PFSK-1 (cell line): ENCODE results near the gene GPR137B.

Source experiments
- FOXP2 ChIP-seq: optimal IDR thresholded peaks from 2 replicates; pipeline ENCODE3; 2011; ENCODE audit warnings: borderline replicate concordance, control low read depth, inconsistent platforms; ENCODE audit not compliant: insufficient read depth; ENCODE audit errors: extremely low read length, extremely low read depth
- POLR2AphosphoS5 ChIP-seq: IDR thresholded peaks from 2 replicates; pipeline ENCODE4 v1.6.1; 2012; ENCODE audit warnings: low read depth, mild to moderate bottlenecking, control low read depth, low read length, moderate library complexity
- SIN3A ChIP-seq: IDR thresholded peaks from 2 replicates; pipeline ENCODE4 v1.6.1; 2012; ENCODE audit warnings: mild to moderate bottlenecking, low read length, moderate library complexity, borderline replicate concordance; ENCODE audit not compliant: insufficient read depth
- TAF1 ChIP-seq: IDR thresholded peaks from 2 replicates; pipeline ENCODE4 v1.6.1; 2012; ENCODE audit warnings: low read length, control low read depth, borderline replicate concordance; ENCODE audit not compliant: insufficient read depth
- TF ChIP-seq, protein P1 (sequence below), 2 experiments: IDR thresholded peaks; 2 replicates each; pipeline versions ENCODE4 v1.6.1 to v1.8.0; 2011 to 2012; ENCODE audit warnings: low read depth in 2 of 2, low read length in 2 of 2, control low read depth in 1 of 2, inconsistent platforms in 1 of 2, mild to moderate bottlenecking in 1 of 2, moderate library complexity in 1 of 2; ENCODE audit not compliant: insufficient read depth in 1 of 2

Gene GPR137B

DNA sequence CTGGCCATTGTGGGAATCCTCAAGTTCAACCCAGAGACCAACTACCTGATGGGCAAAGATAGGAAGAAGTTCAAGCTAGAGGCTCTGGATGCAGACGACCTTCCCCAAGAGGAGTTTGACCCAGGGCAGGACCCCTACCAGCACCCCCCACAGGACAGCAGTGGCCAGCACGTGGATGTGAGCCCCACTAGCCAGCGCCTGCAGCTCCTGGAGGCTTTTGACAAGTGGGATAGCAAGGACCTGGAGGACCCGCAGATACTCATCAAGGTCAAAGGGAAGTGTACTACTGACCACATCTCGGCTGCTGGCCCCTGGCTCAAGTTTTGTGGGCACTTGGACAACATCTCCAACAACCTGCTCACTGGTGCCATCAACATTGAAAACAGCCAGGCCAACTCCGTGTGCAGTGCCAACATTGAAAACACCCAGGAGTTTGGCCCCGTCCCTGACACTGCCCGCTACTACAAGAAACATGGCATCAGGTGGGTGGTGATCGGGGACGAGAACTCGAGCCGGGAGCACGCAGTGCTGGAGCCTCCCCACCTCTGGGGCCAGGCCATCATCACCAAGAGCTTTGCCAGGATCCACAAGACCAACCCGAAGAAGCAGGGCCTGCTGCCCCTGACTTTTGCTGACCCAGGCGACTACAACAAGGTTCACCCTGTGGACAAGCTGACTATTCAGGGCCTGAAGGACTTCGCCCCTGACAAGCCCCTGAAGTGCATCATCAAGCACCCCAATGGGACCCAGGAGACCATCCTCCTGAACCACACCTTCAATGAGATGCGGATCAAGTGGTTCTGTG is 30.6 kb upstream of the GPR137B start:
- TF ChIP-seq, protein P1, sequence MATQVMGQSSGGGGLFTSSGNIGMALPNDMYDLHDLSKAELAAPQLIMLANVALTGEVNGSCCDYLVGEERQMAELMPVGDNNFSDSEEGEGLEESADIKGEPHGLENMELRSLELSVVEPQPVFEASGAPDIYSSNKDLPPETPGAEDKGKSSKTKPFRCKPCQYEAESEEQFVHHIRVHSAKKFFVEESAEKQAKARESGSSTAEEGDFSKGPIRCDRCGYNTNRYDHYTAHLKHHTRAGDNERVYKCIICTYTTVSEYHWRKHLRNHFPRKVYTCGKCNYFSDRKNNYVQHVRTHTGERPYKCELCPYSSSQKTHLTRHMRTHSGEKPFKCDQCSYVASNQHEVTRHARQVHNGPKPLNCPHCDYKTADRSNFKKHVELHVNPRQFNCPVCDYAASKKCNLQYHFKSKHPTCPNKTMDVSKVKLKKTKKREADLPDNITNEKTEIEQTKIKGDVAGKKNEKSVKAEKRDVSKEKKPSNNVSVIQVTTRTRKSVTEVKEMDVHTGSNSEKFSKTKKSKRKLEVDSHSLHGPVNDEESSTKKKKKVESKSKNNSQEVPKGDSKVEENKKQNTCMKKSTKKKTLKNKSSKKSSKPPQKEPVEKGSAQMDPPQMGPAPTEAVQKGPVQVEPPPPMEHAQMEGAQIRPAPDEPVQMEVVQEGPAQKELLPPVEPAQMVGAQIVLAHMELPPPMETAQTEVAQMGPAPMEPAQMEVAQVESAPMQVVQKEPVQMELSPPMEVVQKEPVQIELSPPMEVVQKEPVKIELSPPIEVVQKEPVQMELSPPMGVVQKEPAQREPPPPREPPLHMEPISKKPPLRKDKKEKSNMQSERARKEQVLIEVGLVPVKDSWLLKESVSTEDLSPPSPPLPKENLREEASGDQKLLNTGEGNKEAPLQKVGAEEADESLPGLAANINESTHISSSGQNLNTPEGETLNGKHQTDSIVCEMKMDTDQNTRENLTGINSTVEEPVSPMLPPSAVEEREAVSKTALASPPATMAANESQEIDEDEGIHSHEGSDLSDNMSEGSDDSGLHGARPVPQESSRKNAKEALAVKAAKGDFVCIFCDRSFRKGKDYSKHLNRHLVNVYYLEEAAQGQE (IDR thresholded peaks at IDR 0.05; ENCODE audit: insufficient read depth in 1 of 2, low read depth in 2 of 2, low read length in 2 of 2) = no peak
- no peak for TF ChIP-seq FOXP2
- TF ChIP-seq POLR2AphosphoS5 = no peak
- no peak for TF ChIP-seq TAF1
- TF ChIP-seq SIN3A = no peak

GRCh38 chr1:236112332-236112627 is 30.1 kb upstream of the GPR137B start:
- no peak for TF ChIP-seq POLR2AphosphoS5
- no peak for TF ChIP-seq FOXP2
- no peak for TF ChIP-seq TAF1
- TF ChIP-seq, protein P1 (IDR thresholded peaks at IDR 0.05; ENCODE audit: insufficient read depth in 1 of 2, low read depth in 2 of 2, low read length in 2 of 2) = no peak

GRCh38 chr1:236113324-236114032 is 28.9 kb upstream of the GPR137B start:
- TF ChIP-seq POLR2AphosphoS5 (no peak), SIN3A (no peak), TAF1 (no peak), FOXP2 (no peak)
- TF ChIP-seq, protein P1 (IDR thresholded peaks at IDR 0.05; ENCODE audit: insufficient read depth in 1 of 2, low read depth in 2 of 2, low read length in 2 of 2) = no peak

GRCh38 chr1:236114076-236114747 is 28.1 kb upstream of the GPR137B start:
- TF ChIP-seq TAF1 = no peak
- TF ChIP-seq, protein P1 (IDR thresholded peaks at IDR 0.05; ENCODE audit: insufficient read depth in 1 of 2, low read depth in 2 of 2, low read length in 2 of 2) = no peak
- TF ChIP-seq POLR2AphosphoS5 = no peak
- no peak for TF ChIP-seq SIN3A
- no peak for TF ChIP-seq FOXP2
